GM12865 (cell line): Measurements from ENCODE around the gene HSPA2.

Experiments used
- DNase-seq: peaks from one replicate; pipeline ENCODE4 v3.0.0; 2010; ENCODE audit warnings: low read depth
- H3K4me3 ChIP-seq: 2 replicates; pipeline ENCODE4 v1.5.1; 2011; ENCODE audit warnings: mild to moderate bottlenecking, low read depth, low read length, control low read depth
- CTCF ChIP-seq: IDR thresholded peaks from 2 replicates; pipeline ENCODE4 v1.5.1; 2011; ENCODE audit warnings: low read length, control low read depth, low read depth, inconsistent platforms; ENCODE audit not compliant: insufficient read depth; ENCODE audit errors: missing control alignments

HSPA2 gene

GRCh38 chr14:64501411-64502171, 39.0 kb upstream of the HSPA2 start:
- H3K4me3 ChIP-seq, result peak overlapping the region; percentile 68
- no peak for TF ChIP-seq CTCF
- peak; percentile 32 for DNase-seq

GRCh38 chr14:64502456-64502855, 38.1 kb upstream of the HSPA2 start:
- H3K4me3 ChIP-seq, result peak overlapping the region; percentile 68
- DNase-seq, result peak; percentile 28
- no peak for TF ChIP-seq CTCF

- TF ChIP-seq CTCF, result no peak
- peak overlapping the region; percentile 68 for H3K4me3 ChIP-seq
- peak; percentile 46 for DNase-seq
These were observed 37.6 kb upstream of the HSPA2 start for GRCh38 chr14:64502887-64503433.

- peak; percentile 99 for DNase-seq
- H3K4me3 ChIP-seq, result peak within 1 kb of the TSS; percentile 81
- TF ChIP-seq CTCF, result no peak
These were observed 36.9 kb upstream of the HSPA2 start, which contains the start of gene ZBTB25 for GRCh38 chr14:64503434-64504309. Gene ZBTB25 (minus strand): TSS chr14:64503838. CDS start chr14:64490533, 13,305 bp downstream.

GRCh38 chr14:64504310-64504896, 36.1 kb upstream of the HSPA2 start, which contains the start of gene ZBTB1:
Gene ZBTB1 (plus strand): TSS chr14:64504770. CDS start chr14:64521505, 16,735 bp downstream.
- peak within 1 kb of the TSS; percentile 81 for H3K4me3 ChIP-seq
- no peak for TF ChIP-seq CTCF
- DNase-seq, result peak; percentile 93

GRCh38 chr14:64504897-64505794, 35.4 kb upstream of the HSPA2 start:
- DNase-seq, result peak; percentile 93
- no peak for TF ChIP-seq CTCF
- H3K4me3 ChIP-seq, result peak overlapping the region; percentile 81
